Duodenal mucosa (tissue), 2 donors: ENCODE data around the gene TP53BP2.

Source experiments
- H3K27ac ChIP-seq: one replicate; pipeline ENCODE4 v1.7.0; 2013; ENCODE audit warnings: low read depth, low read length
- H3K27me3 ChIP-seq, 2 donors: one replicate each; pipeline ENCODE4 v1.7.0; 2013; ENCODE audit warnings: low read length in 2 of 2, control low read depth in 1 of 2; ENCODE audit not compliant: insufficient read depth in 2 of 2, control insufficient read depth in 1 of 2
- H3K36me3 ChIP-seq, 2 donors: one replicate each; pipeline ENCODE4 v1.7.0; 2013; ENCODE audit warnings: low read length in 2 of 2, control low read depth in 1 of 2; ENCODE audit not compliant: insufficient read depth in 2 of 2, control insufficient read depth in 1 of 2
- H3K4me1 ChIP-seq, 2 donors: one replicate each; pipeline ENCODE4 v1.7.0; 2013; ENCODE audit warnings: low read length in 2 of 2, control low read depth in 1 of 2; ENCODE audit not compliant: insufficient read depth in 2 of 2, control insufficient read depth in 1 of 2
- H3K4me3 ChIP-seq, 2 donors: one replicate each; pipeline ENCODE4 v1.7.0; 2013; ENCODE audit warnings: low read length in 2 of 2, low read depth in 1 of 2
- H3K9ac ChIP-seq, 2 donors: one replicate each; pipeline ENCODE4 v1.7.0; 2013; ENCODE audit warnings: low read length in 2 of 2, low read depth in 1 of 2
- H3K9me3 ChIP-seq, 2 donors: one replicate each; pipeline ENCODE4 v1.7.0; 2013; ENCODE audit warnings: low read length in 2 of 2, control low read depth in 1 of 2; ENCODE audit not compliant: control insufficient read depth in 1 of 2

Gene TP53BP2

DNA sequence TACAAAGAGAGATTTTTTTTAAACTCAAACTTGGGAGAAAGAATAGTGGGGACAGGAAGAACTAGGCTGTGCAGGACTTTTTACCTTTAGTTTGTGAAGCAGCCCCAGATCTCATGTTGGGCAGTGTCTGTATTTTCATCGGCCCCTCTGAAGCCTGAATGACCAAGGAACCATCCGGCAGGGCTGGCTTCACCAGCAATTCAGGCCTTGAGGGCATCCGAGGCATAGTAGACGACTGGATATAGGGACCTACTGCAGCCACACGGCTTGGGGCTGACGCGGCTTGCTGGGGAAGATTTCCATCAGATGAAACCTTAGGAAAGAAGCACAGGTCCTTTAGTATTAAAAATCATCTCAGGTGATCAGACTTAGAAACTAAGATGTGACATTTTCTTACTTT lies 43.7 kb downstream of the TP53BP2 start:
- no peaks in the 10 kb centered on the region for H3K27me3 ChIP-seq
- H3K4me3 ChIP-seq: no peak overlapping the region
- no peaks in the 10 kb centered on the region for H3K9me3 ChIP-seq
- peaks cover 51 to 71% of the 10 kb centered on the region in 2 donors for H3K36me3 ChIP-seq
- H3K27ac ChIP-seq: no peak overlapping the region
- H3K4me1 ChIP-seq: no peaks in the 10 kb centered on the region
- no peak overlapping the region for H3K9ac ChIP-seq

DNA sequence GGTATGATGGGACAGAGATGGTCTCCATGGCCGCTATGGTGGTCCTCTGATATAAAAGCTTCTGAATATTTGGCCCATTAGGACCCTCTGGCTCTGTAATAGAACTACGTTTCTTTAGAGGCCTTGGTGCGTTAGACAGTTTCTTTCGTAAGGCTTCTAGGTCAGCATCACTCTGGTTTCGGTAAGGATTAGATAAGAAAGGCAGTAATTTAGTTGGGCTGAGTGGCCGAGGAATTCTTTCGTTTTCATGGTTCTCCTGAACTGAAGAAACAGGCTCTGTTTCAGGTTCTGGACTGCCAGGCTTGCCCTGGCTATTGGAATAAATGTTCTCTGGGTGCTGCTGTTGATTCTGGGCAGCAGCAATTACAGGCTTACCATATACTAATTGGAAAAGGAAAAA lies 49.5 kb downstream of the TP53BP2 start:
- Histone ChIP-seq H3K27me3 (no peaks in the 10 kb centered on the region), H3K4me1 (no peaks in the 10 kb centered on the region), H3K36me3 (peaks cover 29 to 58% of the 10 kb centered on the region in 2 donors), H3K4me3 (no peak overlapping the region), H3K9ac (no peak overlapping the region), H3K27ac (no peak overlapping the region), H3K9me3 (no peaks in the 10 kb centered on the region)

DNA sequence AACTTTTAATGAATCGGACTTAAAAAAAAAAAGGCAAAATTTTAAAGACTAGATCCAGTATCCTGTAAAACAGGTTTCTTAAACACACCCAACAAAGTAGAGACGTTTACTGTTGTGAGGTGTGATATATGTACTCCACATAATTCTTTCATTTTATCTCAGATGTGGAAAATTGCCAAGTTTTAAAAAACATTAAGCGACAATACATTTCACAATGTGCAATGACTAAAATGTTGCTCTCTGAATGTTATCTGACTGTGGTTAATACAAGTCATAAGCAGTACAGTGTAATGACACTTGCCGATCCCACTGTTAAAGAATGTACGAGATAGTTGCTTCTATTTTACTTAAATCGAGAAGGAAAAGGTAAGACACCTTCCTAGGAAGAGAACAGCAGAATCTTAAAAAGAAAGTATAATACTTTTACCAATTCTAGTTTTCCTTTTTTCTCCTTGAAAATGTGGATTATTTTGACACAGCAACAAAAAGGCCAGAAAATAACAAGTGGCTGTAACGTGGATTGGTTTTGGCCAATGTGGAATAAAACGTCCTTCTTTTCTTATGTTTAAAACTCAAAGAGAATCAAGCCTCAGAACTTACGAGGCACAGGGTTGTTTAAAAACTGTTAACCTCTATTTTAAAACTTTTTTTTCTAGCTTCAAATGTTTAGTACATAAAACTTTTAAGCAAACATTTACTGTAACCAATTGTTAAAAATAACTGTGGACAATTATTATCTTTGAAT lies 51.4 kb downstream of the TP53BP2 start:
- Histone ChIP-seq H3K9ac (no peak overlapping the region), H3K27ac (no peak overlapping the region), H3K4me1 (no peaks in the 10 kb centered on the region), H3K9me3 (no peaks in the 10 kb centered on the region), H3K36me3 (peaks cover 17 to 44% of the 10 kb centered on the region in 2 donors), H3K27me3 (no peaks in the 10 kb centered on the region), H3K4me3 (no peak overlapping the region)

DNA sequence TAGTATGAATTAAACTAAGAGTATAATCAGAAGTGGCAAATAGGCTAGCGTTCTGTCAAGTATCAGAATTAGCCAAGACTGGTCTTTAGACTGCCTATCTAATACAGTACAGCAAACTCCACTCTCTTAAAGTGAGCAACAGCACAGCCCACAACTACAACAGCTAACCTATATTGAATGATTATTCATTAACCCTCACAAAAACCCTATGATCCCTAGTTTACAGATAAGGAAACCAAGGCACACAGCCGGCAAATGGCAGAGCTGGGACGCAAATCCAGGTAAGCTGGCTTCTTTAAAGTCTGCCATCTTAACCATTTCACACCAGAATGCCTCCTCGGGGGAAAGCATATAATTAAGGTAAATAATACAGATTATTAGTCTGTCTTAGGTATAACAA lies 52.0 kb downstream of the TP53BP2 start:
- no peaks in the 10 kb centered on the region for H3K9me3 ChIP-seq
- H3K4me3 ChIP-seq: no peak overlapping the region
- H3K27me3 ChIP-seq: no peaks in the 10 kb centered on the region
- H3K9ac ChIP-seq: no peak overlapping the region
- no peaks in the 10 kb centered on the region for H3K4me1 ChIP-seq
- H3K36me3 ChIP-seq: peaks cover 15 to 44% of the 10 kb centered on the region in 2 donors
- no peak overlapping the region for H3K27ac ChIP-seq

DNA sequence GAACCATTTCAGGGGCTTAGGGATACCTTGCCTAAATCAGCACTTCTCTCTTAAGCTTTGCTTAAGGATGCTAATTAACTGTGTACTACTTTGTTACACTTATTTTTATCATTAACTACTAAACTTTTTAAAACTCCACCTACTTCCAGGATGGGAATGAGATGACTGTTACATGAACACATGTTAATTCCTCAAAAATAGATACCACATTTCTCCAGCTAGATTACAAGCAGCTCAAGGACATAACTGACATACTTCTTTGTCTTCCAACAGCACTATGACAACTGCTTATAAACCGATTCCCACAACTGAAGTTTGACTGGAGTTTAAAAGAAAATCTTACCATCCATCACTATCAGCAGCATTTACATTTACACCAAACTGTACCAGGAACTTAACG lies 53.7 kb downstream of the TP53BP2 start:
- Histone ChIP-seq H3K27me3 (no peaks in the 10 kb centered on the region), H3K4me1 (no peaks in the 10 kb centered on the region), H3K4me3 (no peak overlapping the region), H3K9me3 (no peaks in the 10 kb centered on the region), H3K36me3 (peaks cover 7 to 41% of the 10 kb centered on the region in 2 donors), H3K27ac (no peak overlapping the region), H3K9ac (no peak overlapping the region)

DNA sequence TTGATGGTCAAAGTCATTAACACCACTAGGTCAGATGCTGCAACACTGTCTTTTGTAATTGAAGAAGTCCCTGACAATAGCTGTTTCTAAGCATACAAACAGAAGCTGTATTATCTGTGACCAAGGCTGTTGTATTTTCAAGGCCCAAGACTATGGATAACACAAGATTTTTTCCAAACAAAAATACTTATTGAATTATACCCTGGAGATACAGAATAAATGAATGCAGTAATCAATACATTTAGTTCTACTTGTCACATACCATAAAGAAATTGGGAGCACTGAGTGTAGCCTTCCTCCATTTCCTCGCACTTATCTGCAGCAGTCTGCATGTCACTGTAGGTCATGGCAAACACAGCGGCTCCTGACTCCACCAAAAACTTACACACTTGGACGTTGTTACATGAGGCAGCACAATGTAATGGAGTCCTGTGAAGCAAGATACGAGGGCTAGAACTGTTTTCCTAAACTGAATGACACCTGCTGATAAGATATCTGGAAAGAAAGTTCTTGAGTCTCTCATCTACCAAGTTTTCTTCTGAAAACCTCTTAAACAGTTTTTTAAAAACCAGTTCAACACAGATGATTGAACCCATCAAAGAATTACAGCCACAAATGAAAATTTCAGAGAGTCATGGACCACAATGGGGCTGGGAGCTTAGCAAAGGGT lies 56.9 kb downstream of the TP53BP2 start:
- H3K36me3 ChIP-seq: peaks cover 2 to 39% of the 10 kb centered on the region in 2 donors

DNA sequence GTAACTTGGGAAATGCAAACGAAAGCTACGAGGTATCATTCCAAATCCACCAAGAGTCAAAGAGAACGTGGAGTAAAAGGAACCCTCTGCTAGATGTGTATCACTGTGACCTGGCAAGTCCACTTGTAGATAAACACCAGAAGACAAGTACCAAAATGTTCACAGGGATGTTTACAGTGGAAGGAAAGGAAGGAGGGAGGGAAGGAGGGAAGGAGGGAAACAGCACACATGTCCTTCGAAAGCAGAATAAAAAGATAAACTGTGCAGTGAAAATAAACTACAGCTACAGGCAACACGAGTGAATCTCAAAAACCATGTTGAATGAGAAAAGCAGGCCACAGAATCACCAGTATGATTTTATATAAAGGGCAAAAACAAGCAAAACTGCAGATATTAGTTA lies 59.9 kb downstream of the TP53BP2 start:
- H3K27ac ChIP-seq: no peak overlapping the region
- H3K9me3 ChIP-seq: no peaks in the 10 kb centered on the region
- no peaks in the 10 kb centered on the region for H3K4me1 ChIP-seq
- no peak overlapping the region for H3K9ac ChIP-seq
- H3K4me3 ChIP-seq: no peak overlapping the region
- no peaks in the 10 kb centered on the region for H3K27me3 ChIP-seq
- H3K36me3 ChIP-seq: peaks cover 19 to 46% of the 10 kb centered on the region in 2 donors

More for the DNA sequence above, 56.9 kb downstream of the TP53BP2 start:
- H3K4me1 ChIP-seq: no peaks in the 10 kb centered on the region
- no peak overlapping the region for H3K27ac ChIP-seq
- no peak overlapping the region for H3K4me3 ChIP-seq
- H3K27me3 ChIP-seq: no peaks in the 10 kb centered on the region
- H3K9ac ChIP-seq: no peak overlapping the region
- no peaks in the 10 kb centered on the region for H3K9me3 ChIP-seq

DNA sequence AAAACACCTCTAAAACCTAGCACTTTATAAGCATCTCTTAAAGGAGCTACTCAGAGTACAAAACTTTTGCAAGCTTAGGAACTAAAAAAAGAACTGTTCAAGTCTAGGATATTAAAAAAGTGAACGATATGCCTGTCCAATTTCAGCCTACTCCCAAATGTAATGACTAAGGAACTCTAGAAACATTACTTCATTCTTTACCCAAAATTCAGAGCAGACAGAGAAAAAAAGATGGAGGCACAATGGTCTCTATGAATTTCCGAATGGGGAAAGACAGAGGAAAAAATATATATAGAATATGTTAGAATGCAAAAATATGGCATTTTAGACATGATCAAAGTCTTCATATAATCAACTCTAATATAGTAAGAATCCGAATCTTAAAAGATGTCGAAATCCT lies 61.2 kb downstream of the TP53BP2 start:
- Histone ChIP-seq H3K36me3 (peaks cover 27 to 55% of the 10 kb centered on the region in 2 donors), H3K9ac (no peak overlapping the region), H3K27me3 (no peaks in the 10 kb centered on the region), H3K4me1 (no peaks in the 10 kb centered on the region), H3K27ac (no peak overlapping the region), H3K9me3 (no peaks in the 10 kb centered on the region), H3K4me3 (no peak overlapping the region)

DNA sequence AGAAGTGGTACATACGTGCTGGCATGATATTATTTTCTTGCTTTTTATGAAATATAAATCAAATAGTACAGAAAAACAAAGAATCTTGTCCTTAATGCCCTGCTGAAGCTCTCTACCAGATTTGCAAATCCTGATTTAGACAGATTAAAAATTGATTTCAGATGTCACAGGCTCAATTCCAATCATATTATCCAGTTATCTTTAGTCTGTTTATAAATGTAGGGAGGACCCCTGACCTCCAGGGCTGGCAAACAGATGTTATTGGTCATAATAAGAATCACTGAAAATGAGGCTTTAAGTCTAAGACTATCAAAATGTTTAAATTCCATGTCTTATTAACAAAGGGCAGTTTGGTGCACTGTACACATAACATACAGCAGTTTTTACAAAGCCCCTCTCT lies 62.1 kb downstream of the TP53BP2 start:
- peaks cover 32 to 61% of the 10 kb centered on the region in 2 donors for H3K36me3 ChIP-seq
- H3K4me3 ChIP-seq: no peak overlapping the region
- no peaks in the 10 kb centered on the region for H3K27me3 ChIP-seq
- H3K4me1 ChIP-seq: no peaks in the 10 kb centered on the region
- no peak overlapping the region for H3K27ac ChIP-seq
- no peak overlapping the region for H3K9ac ChIP-seq
- no peaks in the 10 kb centered on the region for H3K9me3 ChIP-seq

DNA sequence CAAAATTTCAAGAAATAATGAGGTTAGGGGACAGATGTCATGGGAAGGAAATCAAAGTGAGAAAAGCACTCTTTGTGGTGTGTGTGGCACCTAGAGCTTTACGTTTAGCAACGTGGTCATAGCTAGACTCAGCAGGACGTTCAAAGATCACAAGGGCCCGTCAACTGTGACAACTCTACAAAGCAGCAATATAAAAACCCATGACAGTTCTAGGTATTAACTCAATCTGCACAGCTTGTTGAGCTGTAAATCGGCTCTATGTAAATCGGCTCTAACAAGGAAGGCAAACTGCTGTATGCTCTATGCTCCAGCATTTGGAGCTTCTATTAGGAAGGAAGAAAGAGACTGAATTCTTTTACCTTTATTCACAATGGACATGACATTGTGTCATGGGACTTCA lies 64.8 kb downstream of the TP53BP2 start:
- H3K27ac ChIP-seq: no peak overlapping the region
- peaks cover 0 to 4% of the 10 kb centered on the region in 2 donors for H3K4me1 ChIP-seq
- H3K9me3 ChIP-seq: no peaks in the 10 kb centered on the region
- H3K27me3 ChIP-seq: no peaks in the 10 kb centered on the region
- H3K36me3 ChIP-seq: peaks cover 52 to 71% of the 10 kb centered on the region in 2 donors
- H3K9ac ChIP-seq: no peak overlapping the region
- H3K4me3 ChIP-seq: no peak overlapping the region
